Measurements from ENCODE around the gene DLGAP3.

Gene DLGAP3

DNA sequence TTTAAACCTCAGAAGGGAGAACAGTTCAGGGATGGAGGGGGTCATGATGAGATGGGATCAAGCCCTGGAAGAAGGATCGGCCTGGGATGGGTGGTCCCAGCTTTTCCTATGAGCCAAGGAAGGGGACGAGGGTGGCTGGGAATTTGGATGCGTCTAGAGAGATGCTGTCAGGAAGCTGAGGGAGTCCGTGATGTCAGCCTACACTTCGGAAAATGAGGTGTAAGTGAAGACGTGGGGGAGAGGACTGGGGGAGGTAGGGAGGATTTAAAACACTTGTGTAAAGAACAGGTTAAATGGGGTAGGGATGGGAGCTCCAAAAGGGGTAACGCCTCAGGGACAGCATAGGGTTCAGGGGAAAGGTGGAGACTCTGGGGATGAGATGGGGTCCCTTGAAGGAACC is 27.5 kb downstream of the DLGAP3 start:
- no peak for DNase-seq

DNA sequence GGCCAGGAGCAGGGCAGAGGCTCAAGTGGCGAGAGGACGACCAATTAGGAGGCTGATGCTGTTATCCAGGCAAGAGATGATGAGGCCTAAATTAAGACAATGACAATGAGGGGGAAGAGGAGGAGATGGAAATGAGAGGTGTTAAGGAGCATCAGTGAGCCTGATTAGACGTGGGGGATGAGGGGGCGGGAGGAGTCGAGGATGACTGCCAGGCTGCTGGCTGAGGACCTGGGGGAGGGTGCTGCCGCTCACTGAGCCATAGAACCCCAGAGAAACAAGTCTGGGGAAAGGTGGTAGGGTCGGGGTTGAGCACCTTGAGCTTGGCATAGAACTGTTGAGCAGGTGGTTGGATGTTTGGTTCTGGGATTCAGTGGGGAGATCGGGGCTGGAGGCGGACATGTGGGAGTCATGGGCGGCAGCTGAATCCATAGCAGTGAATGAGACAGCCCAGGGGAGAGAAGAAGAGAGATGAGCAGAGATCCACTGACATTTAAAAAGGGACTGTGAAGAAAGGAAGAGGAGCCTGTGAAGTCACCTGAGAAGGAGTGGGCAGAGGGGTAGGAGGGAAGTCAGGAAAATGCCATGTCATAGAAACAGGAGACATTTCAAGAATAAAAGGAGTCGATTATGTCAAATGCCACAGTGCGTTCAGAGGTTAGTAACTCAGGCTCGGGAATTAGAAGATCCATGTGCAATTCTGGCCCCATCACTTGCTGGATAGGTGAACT is 28.5 kb downstream of the DLGAP3 start:
- no peak for DNase-seq

DNA sequence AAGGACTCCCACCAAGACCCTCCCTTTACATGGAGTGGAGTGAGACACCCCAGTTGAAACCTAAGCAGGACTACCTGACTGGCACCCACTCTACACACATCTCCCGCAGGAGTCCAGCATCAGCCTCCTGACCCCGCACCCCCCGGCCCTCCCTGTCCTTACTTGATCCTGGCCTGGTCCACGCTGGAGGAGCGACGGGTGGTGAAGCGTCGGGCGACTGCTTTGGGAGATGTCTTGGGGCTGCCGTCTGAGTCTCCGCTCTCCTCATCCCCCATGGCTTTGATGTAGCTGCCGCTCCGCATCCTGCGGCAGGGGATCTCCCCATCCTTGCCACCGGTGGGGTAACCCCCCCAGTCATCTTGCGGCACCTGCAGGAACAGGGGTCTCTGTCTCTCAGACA is 29.5 kb downstream of the DLGAP3 start:
- no peak for DNase-seq

DNA sequence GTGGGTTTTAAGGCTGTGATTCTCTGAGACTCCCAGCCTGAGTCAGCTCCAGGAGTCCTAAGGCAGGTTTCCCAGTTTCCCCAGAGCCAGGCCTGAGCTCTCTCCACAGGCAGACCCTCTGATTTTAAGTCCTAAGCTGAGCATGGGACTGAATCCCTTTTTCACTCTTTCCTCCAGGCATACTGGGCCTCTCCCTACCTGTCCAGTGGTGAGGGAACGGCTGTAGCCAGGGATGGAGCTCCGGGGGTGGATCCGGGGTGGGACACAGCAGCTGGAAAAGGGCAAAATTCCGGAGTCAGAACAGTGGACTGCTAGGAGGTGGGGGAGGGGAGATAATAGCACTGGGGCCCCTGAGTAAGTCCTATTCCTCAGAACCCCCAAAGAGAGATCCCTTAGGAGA is 30.0 kb downstream of the DLGAP3 start:
- no peak for DNase-seq

DNA sequence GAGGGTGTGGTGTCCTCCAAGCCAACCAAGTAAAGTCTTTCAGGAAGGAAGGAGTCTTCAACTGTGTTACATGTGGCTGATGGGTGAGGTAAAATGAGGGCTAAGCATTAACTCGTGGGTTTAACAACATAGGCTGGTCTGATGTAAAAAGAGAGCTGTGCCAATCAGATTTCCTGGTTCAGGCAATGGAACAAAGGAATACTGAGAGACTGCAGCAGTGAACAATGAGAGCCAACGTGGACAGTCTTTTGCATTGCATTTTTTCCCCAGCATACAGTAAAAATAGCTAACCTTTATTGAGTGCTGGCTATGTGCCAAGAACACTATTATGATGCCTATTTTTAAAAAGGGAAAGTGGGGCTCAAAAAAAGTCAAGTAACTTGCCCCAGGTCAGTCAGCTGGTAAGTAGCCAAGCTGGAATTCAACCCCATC is 31.1 kb downstream of the DLGAP3 start:
- no peak for DNase-seq

DNA sequence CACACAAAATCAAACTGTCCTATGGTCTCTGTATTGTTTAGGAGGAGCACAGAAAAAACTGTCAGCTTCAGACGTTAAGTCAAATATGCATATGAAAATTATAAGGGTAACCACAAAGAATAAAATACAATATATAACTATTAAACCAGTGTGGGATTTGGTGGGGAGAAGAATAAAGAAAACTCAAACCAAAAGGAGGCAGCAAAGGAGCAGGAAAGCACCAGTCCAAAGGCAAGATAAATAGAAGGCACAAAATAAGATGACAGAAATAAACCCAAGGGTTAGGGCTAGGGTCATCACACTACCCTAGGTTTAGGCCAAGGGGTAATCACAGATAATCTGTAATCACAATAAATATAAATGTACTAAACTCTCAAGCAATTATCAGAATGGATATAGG is 32.8 kb downstream of the DLGAP3 start:
- no peak for DNase-seq

DNA sequence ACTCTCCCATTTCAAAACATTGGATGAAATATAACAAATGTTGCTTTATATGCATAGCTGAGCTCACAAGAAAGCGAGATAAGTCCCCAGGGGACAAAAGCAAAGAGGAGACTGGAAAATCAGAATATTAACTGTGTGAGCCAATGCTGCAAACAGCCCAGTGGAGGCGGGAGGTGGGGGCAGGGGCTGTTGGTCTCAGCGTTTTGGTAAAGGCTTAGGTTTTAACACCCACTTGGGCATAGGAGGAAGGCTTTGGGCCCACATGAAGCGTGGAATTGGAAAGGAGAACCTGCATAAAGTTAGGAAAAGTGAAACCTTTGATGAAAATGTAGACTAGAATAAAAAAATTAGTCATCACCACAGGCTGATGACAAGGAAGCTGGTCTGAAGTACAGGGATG is 39.7 kb downstream of the DLGAP3 start:
- DNase-seq: no peak

DNA sequence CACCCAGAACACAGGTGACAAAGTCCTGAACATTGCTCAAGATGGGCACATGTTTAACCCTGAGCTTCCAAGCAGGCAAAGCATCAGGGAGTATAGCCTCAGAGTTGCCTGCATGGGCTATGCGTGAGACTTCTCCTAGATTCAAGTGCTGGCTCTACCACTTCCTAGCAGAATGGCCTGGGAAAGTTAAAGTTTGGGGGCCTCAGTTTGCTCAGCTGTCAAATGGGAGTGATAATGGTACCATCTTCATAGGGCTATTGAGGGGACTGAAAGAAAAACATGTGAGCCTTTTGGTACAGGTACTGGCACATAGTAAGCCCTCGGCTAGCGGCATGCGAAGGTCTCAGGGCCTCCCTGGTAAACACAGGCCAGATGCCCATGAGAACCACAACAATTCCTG is 41.9 kb downstream of the DLGAP3 start:
- no peak for DNase-seq

DNA sequence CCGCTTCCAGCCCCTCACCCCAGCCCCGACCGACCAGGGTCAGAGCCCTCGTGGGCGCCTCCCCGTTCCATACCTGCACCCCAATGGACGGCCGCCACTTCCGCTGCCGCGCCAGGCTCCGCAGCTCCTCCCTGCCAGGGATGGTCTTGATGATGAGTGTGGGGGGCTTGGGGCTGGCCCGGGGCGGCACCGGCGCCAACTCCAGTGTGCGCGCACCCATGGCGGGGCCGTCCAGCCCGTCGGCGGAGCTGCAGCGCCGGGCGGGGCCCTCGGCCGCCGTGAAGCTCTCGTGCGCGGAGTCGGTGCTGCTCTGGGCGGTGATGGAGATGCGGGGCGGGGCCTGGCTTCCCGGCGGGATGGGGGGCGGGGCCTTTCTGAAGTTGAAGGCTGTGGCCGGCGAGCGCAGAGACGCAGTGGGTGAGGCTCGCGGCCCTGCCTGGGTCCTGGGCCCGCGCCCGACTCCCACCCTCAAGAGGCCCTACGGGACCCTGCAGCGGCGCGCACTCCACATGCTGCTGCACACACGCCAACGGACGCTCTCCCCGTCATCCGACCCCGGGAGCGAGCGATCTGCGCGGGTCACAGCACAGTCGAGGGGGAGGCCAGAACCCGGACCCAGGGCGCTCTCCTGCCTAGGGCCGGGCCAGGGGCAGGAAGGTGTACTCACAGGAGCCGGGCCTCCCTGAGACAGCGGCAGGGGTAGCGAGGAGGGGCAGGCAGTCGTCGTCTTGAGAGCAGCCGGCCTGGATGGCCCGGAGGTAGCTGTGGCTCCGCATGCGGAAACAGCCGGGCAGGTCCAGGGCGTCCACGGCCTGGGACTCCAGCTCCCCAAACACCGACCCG is 43.8 kb downstream of the DLGAP3 start:
- DNase-seq: peak; percentile 65

DNA sequence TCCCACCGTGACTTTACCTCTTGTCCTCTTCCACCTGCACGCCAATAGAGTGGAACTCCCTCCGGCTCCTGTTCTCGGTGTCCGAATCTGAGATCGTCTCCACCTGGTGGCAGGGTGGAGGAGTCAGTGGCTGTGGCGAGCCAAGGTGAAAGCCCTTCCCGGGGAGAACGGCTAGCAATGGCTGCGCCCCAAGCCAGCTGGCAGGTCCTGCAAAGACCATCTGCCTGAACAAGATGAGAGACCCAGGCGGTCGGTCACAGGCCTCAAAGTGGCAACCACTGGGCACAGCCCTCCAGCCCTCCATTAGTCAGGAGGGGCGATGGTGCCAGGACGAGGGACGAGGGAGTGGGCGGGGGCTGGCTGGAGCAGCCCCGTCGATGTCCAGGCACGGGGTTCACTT is 44.5 kb downstream of the DLGAP3 start:
- no peak for DNase-seq

DNA sequence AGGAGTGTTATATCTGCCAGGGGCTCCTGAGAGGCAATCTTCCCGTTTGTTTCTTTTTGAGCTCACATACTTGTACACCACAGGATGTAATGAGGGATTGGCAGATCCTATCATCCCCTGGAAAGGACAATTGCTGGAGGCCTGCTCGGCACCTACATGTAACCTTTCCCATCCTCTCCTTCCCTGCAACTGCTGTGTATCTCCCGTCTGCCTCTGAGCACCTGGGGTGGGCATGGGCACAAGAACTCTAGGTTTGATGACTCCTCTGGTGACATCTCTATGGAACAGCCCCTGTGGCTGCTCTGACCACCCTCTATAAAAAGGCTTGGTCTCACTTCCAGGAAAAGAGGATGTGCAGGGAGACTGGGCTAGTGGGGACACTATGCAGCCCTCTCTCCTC is 44.9 kb downstream of the DLGAP3 start:
- no peak for DNase-seq

DNA sequence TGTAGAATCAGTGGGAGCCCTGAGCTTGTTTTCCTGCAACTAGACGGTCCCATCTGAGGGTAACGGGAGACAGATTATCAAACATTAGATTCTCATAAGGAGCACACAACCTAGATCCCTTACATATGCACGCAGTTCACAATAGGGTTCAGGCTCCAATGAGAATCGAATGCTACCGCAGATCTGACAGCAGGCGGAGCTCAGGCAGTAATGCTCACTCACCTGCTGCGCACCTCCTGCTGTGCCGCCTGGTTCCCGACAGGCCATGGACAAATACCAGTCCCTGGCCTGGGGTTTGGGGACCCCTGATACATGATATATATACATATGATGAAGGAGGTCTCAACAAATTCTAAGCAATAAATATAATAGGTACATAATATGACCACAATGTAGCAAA is 50.2 kb downstream of the DLGAP3 start:
- DNase-seq: no peak

DNA sequence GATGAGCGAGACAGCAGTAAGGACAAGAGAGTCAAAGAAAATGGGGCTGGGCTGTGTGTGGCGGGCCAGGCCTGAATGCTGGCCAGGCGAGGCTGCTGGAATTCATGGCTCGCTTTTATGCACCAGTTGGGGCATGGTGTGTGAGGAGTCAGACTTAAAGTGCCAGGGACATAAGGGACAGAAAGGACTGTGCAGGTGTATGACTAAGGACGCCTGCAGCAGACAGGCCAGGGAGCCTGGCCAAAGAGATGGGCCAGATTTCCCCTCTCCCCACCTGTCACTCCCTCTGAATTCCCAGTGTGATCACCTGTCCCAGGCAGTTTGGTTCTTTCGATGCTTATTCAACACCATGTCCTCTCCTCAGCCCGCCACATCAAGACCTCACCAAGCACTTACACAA is 53.0 kb downstream of the DLGAP3 start:
- DNase-seq: no peak

DNA sequence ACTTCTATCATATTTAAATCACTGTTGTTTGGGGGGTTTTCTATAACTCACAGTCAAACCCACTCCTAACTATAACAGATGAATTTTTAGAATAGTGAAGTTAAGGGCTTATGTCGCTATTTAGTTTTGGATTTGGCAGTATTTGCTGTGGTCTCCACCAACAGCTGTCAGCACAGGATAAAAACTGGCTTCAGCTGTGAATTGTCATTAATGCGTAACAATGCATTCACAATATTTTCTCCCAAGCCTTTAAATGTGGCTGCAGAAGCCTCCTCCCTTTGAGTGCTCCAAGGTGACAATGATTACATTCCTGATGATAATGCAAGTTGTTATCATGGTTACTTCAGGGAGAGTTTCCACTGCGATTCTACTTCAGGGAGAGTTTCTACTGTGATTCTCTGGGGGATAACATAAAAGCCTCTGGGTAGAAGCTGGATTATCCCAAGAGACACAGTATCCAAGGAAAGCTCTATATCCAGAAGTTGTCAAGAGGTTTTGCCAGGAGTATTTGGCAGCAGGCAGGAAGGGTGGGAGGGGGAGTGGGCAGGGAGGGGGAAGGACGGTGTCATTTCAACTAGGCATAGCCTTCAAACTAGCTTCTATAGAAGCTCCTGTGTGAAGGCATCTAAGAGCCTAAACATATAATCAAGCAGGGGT is 55.0 kb downstream of the DLGAP3 start:
- no peak for DNase-seq

DNA sequence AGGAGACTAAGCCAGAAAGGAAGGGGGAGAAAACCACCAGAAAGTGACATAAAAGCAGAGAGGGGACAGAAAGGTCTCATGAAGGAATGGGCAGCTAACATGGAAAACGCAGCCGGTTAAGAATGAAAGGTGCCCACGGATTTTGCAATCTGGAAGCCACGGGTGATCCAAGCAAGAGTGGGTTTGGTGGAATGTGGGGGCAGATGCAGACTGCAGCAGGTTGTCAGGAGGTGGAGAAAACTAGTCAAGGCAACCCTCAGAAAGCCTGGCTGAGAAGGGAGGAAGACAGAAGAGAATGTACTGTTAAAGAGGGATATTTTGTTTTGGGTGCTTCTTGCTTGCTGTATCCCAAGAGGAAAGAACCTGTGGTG is 57.3 kb downstream of the DLGAP3 start:
- no peak for DNase-seq

DNA sequence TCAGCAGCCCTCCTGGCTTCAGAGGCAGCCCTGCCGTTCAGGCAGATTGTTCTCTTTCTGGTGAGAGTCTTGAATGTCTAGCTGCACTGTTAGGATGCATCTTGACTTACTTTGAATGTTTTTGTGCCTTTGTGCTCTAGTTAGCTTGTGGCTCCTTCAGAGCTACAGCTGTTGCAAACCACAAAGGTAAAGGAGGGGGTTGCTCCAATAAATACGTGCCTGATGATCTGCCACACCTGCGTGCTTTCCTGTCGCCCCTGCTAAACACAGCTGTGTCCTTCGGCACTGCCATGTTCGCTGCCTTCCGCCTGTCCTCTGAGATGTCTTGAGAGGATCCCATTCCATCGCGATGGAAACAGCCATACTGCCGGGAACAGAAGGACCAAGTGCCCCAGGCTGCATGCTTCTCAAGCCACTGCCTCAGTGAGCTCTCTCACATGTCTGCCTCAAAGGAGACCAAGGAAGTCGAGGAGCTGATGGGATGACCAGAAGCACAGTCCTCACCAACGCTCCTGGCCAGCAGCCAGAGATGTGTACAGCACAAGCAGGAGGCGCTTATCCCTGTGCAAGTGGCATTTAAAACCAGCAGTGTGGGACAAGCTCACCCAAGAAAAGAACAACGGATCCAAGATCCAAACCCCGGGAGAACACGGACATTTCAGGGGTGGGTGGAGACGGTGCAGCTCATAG is 57.9 kb downstream of the DLGAP3 start:
- no peak for DNase-seq

DNA sequence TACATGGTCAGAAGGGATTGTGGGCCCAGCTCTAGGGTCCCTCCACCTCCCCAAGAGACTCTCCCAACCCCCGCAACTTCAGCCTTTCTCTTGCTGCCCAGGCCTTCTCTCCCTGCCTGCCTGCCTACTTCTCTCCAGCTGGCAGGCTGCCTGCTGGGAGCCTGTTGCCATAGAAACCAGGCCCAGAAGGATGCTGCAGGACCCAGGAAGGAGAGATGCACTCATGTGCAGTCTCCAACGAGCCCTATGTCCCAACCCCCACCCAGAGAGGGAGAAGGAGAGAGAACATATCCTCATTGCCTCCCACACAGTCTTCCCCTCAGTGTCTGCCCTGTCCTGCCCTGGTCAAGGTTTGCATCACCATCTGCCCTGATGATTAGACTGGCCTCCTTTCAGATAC is 59.1 kb downstream of the DLGAP3 start:
- DNase-seq: no peak

DNA sequence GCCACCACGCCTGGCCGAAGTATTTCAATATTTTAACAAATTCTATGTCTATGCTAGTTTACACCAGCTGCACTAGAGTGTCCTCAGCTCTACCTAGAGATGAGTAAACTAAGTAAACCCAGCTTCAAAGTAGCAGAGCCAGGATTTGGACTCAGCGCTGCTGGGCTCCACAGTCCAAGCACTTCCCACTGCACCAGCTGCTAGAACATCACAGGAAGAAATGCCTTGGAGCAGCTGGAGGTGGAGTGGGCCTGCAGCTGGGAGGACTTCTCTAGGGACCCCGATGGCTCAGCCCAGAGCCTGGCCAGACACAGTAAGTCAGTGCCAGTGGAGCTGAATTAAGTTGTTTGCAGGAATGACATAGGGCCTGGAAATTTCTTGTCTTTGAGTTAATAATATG is 59.7 kb downstream of the DLGAP3 start:
- DNase-seq: no peak

DNA sequence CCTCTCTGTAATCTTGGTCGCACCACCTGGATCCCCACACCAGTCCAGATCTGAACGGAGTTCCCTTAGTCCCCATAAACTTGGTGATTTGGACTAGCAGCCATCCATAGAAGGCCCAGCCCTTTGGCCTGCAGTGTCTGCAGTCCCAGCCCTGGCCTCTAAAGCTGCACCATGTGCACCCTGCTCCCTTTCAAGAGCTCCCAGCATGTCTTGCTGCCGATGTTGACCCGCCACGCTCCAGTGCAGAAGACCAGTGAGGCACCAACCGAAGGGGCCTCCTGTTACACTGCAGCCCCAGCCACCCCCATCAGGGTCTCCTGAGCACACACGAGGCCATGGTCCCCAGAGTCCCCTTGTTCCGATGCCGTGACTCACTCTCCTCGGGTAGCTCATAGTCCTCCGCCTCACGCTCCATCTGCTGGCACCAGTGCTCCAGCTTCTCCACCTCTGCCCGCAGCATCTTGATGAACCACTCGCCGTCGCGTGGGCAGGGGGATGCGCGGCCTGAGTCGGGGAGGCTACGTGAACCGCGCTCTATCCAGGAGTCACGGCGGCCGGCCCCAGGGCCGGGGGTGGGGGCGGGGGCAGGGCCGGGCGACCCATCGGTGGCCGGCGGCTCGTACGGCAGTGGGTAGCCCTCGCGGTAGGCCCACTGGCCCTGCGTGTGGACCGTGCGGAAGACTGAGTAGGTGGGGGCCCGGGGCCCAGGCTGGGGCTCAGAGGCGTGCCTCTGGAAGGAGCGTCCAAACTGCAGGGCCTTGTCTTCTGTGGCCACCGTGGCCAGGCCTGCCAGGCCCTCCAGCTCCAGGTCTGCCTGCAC is 61.0 kb downstream of the DLGAP3 start:
- no peak for DNase-seq

DNA sequence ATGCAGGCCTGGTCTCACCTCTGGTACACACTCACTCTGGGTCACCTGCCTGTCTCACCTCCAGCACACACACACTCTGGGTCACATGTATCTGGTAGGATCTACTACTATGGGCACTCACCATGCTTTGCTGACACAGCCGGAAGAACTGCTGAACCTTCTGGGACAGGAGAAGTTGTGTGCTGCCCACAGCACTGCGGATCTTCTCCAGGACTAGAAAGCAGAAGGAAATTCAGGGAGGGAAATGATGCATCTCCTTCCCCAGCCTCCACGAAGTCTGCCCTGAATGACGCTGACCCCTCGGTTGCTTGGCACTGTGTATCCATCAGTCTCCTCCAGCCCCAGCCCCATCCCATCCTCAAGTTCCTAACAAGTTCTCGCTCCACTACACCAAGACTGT is 62.0 kb downstream of the DLGAP3 start:
- DNase-seq: no peak

DNA sequence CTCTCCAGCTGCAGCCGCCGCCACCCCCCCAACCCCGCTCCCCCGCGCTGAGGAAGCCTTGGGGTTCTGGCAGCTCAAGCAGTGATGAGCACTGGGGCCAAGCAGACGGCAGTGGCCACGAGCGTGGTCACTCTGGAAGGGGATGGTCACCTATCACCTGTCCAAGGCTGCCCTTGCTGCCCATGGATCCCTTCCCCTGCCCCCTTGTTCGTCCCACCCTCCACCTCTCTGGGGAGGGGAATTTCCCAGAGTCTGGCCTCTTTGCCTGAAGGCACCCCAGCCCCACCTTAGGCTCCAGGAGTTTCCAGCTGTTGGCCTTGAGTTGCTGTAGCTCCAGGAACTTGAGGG is 62.7 kb downstream of the DLGAP3 start:
- no peak for DNase-seq

DNA sequence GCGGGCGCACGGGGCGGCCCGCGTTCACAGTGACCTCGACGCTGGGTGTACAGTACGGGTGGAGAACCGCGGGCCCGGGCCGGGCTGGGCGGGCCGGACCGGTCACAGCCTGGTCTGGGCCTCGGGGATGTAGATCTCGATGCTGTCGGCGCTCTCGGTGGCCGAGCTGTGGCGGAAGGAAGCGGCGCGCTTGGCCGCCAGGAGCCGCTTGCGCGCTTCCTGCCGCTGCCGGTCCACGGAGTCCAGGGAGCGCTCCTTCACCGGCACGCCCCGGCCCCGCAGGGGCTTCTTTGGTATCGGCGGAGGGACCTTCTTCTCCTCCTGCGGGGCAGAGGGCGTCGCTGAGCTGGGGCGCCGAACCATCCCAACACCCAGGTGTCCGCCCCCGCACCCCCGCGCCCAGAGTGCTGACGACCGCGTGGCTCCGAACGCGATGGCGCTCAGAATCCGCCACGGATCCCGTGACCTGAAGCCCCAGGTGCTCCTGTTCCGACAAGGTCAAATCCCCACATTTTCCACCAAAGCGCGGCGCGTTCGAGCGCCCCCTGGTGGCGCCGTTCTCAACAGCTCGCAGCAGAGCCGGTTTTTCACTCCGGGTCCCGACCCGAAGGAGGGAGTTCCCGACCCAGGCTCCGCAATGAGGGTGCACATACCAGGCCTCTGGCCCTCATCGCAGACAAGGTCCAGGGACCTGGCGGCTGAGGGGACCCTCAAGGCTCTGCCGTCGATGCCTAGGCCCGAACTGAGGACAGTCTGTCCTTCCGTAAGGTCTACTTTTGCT is 63.3 kb downstream of the DLGAP3 start:
- DNase-seq: peak; percentile 96

Data from stimulated activated CD4-positive, alpha-beta T cell treated with anti-CD3 and anti-CD28 coated beads, Interleukin-4, amount 100 ng/mL, for 1 hour (primary cell).